Right lobe of liver (tissue), 6 donors: ENCODE data around the gene DLST. TPM values are rescaled to one million over a fixed set of nuclear protein-coding genes. Genes with fewer than 3 reads are reported as not detected.
"Not testable (repeated sequence)": the region's sequence is repeated elsewhere in the genome, so short reads cannot be mapped to it uniquely, and the experiment has no call there.

Experiments
- ATAC-seq, 4 donors: fragments of 200-7000 bp; cut with Tn5 transposase; one replicate each; pipeline ENCODE4 v1.9.1; 2020; ENCODE audit warnings: mild to moderate bottlenecking in 4 of 4, moderate library complexity in 4 of 4
- DNase-seq, 3 donors: peaks; one replicate each; pipeline ENCODE4 v3.0.0-alpha.2; 2020
- H3K27ac ChIP-seq, 3 donors: fragments of 200-600 bp; one replicate each; pipeline ENCODE4 v1.8.0; 2022
- H3K27me3 ChIP-seq, 2 donors: fragments of 200-600 bp; one replicate each; pipeline ENCODE4 v1.8.0; 2022
- H3K36me3 ChIP-seq, 4 donors: fragments of 200-600 bp; sonication (generic) in 1 of 4; one replicate each; pipeline versions ENCODE4 v1.5.1 to v1.8.0; 2017 to 2022; ENCODE audit warnings: control low read depth in 1 of 4
- H3K4me1 ChIP-seq, 4 donors: fragments of 200-600 bp; sonication (generic) in 1 of 4; one replicate each; pipeline versions ENCODE4 v1.5.1 to v1.8.0; 2017 to 2022; ENCODE audit warnings: control low read depth in 1 of 4
- H3K4me3 ChIP-seq, 3 donors: fragments of 200-600 bp; one replicate each; pipeline ENCODE4 v1.8.0; 2022
- H3K9me3 ChIP-seq, 4 donors: fragments of 200-600 bp; sonication (generic) in 1 of 4; one replicate each; pipeline versions ENCODE4 v1.5.1 to v1.8.0; 2017 to 2022; ENCODE audit warnings: control low read depth in 1 of 4
- CTCF ChIP-seq, 4 donors: fragments of 200-600 bp in 3 of 4; fragments of 450-650 bp in 1 of 4; IDR thresholded peaks; one replicate each; pipeline versions ENCODE4 v1.5.1 to v1.8.0; 2016 to 2022; ENCODE audit warnings: antibody characterized with exemption in 4 of 4, mild to moderate bottlenecking in 2 of 4
- POLR2A ChIP-seq: fragments of 450-650 bp; IDR thresholded peaks from one replicate; pipeline ENCODE4 v1.6.1; 2017; ENCODE audit warnings: antibody characterized with exemption, mild to moderate bottlenecking
- WGBS: methylation state at CpG from one replicate; pipeline ENCODE4 v1.1.6; 2018; ENCODE audit warnings: low coverage, low lambda C conversion rate; ENCODE audit not compliant: insufficient coverage; ENCODE audit errors: missing lambda C conversion rate; 5-methylcytosine and 5-hydroxymethylcytosine counted together
- intact Hi-C, 2 donors: fragments of 100-400 bp; cut with DNase I; formaldehyde crosslinking; loops; one replicate each; pipeline versions ENCODE4 v1.11.2 to v1.14.1; 2022
- total RNA-seq, 6 experiments: library from RNA; depleted of rRNA in 2 of 6; stranded (reverse); fragments of >200 nt in 2 of 6; fragmentation: NEBNext Ultra II Directional in 3 of 6; extraction: Animal tissue kit (Norgen Biotek cat#: 25700) in 3 of 6; gene quantifications; one replicate each; pipeline versions ENCODE4 v1.1.0 to v1.2.4, GENCODE V29; 2016 to 2023
- donor health status: DM: no; HTN: yes; CAD: no.
- donor health status: DM: no; HTN: no; CAD: no.
- donor health status: DM: no; HTN: no; CAD: no.
- donor health status: DM: no; HTN: yes; CAD: no.
- donor health status: DM: no; HTN: yes; CAD: no.

Gene DLST
- total RNA-seq, 6 experiments from 2014 or later: 63.8 to 112 (median 68.8) TPM

DNA sequence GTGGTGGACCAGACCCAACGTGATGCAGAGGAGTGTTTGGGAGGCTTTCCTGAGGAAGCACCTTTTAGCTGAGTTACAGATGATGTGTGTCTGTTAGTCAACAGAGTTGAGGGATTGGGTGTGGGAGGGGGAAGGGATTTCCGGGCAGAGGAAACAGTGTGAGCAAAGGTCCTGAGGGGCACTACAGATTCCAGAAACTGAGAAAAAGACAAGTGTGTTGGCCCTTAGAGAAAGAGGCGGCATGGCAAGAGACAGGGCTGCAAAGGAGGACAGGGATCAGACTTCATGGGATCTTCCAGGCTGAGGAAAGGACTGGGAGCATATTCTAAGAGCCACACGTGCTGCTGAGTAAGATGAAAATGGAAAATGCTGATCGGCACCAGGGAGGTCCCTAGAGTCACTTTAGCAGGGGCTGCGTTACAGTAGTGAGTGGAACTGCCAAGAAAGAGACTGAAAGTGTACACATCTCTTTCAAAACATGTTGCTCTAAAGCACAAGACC, 50.7 kb downstream of the DLST start:
- whole genome bisulfite sequencing: 21% methylated on average over 6 of the region's 6 CpGs

GRCh38 chr14:74932936-74933335, 51.2 kb downstream of the DLST start:
- DNase-seq, H3K4me1 ChIP-seq, intact Hi-C loops, H3K36me3 ChIP-seq, H3K27me3 ChIP-seq, ATAC-seq, H3K27ac ChIP-seq, H3K9me3 ChIP-seq, H3K4me3 ChIP-seq: not testable (repeated sequence)
- WGBS: 58% methylated on average over 3 of the region's 4 CpGs

More for the DNA sequence above, 50.7 kb downstream of the DLST start:
- TF ChIP-seq POLR2A (no peak), CTCF (IDR thresholded peaks at IDR 0.05) (no peak)
- Histone ChIP-seq H3K4me1 (no peaks in the 10 kb centered on the region), H3K27ac (no peak overlapping the region), H3K27me3 (no peaks in the 10 kb centered on the region), H3K9me3 (no peaks in the 10 kb centered on the region), H3K36me3 (no peaks in the 10 kb centered on the region), H3K4me3 (no peak overlapping the region)
- peak in 1 of 3 donors; percentile 7 for DNase-seq
- peak; percentile 64 to 85 (median 74) for ATAC-seq
- intact Hi-C loops: no loop called here

DNA sequence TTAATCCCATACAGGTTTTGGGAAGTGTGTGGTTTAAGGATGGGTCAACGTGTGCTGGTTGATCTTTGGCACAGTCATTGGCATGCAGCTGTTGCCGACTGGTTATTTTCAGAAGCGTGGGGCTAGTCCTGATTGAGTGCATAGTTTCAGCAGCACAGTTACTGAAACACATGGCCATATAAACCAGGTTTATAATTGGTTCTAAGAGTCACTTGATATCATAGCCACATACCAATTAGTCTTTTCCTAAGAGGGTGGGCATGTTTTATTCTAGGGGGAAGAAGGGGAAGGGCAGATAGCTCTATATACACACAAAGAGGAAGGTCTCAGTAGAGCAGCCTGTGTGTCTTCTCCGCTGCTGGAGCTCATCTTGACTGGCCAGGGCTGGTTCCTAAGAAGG, 52.3 kb downstream of the DLST start:
- 39% methylated on average over 4 of the region's 4 CpGs for WGBS
- no peaks in the 10 kb centered on the region for H3K36me3 ChIP-seq
- TF ChIP-seq CTCF (IDR thresholded peaks at IDR 0.05): no peak
- no peak overlapping the region for H3K4me3 ChIP-seq
- no peaks in the 10 kb centered on the region for H3K27me3 ChIP-seq
- peak in 1 of 3 donors; percentile 3 for DNase-seq
- intact Hi-C loops: no loop called here
- H3K27ac ChIP-seq: no peak overlapping the region
- H3K4me1 ChIP-seq: no peaks in the 10 kb centered on the region
- no peak for ATAC-seq
- H3K9me3 ChIP-seq: no peaks in the 10 kb centered on the region

- peak in 1 of 4 donors; percentile 48 for ATAC-seq
- H3K27ac ChIP-seq: no peak overlapping the region
- intact Hi-C loops: no loop called here
- no peaks in the 10 kb centered on the region for H3K4me1 ChIP-seq
- H3K36me3 ChIP-seq: no peaks in the 10 kb centered on the region
- DNase-seq: peak in 2 of 3 donors; percentile 46 to 56
- H3K27me3 ChIP-seq: no peaks in the 10 kb centered on the region
- TF ChIP-seq CTCF (IDR thresholded peaks at IDR 0.05) (no peak), POLR2A (no peak)
- H3K4me3 ChIP-seq: no peak overlapping the region
- no peaks in the 10 kb centered on the region for H3K9me3 ChIP-seq
- WGBS: 56% methylated on average over 15 of the region's 26 CpGs
Observed at GRCh38 chr14:74934476-74935359, 53.0 kb downstream of the DLST start.

DNA sequence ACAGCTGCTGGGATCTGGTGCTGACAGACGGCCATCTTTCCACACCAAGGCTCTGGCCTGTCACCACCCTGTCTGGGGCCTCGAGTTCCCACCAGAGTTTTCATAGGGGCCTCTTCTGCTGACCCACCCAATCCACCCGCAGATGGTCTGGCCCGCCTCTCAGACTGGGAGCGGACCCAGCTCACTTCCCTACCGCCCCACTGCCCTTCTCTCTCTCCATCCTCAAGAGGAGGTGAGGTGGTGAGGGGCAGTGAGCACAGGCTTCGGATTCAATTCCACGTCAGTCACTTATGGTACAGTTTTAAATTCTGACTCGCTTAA, 53.6 kb downstream of the DLST start:
- H3K4me3 ChIP-seq: no peak overlapping the region
- H3K4me1 ChIP-seq: no peaks in the 10 kb centered on the region
- ATAC-seq (no peak), DNase-seq (peak in 1 of 3 donors; percentile 37)
- no peak for TF ChIP-seq POLR2A
- TF ChIP-seq CTCF (IDR thresholded peaks at IDR 0.05): no peak
- no peaks in the 10 kb centered on the region for H3K36me3 ChIP-seq
- no peak overlapping the region for H3K27ac ChIP-seq
- 55% methylated on average over 4 of the region's 9 CpGs for WGBS
- H3K9me3 ChIP-seq: no peaks in the 10 kb centered on the region
- intact Hi-C loops: no loop called here
- no peaks in the 10 kb centered on the region for H3K27me3 ChIP-seq
